Stimulated activated CD4-positive, alpha-beta T cell treated with anti-CD3 and anti-CD28 coated beads, Interleukin-1b, Interleukin-23, amount 100 ng/mL, for 24 hours (primary cell): ENCODE results near the gene AFF2.

Experiments used
- DNase-seq, 4 experiments: peaks; one replicate each; pipeline ENCODE4 v3.0.0-alpha.2; 2020; ENCODE audit warnings: low read depth in 4 of 4, low spot score in 1 of 4

Gene AFF2

GRCh38 chrX:148535639-148536038, 35.2 kb downstream of the AFF2 start:
- no peak for DNase-seq

DNA sequence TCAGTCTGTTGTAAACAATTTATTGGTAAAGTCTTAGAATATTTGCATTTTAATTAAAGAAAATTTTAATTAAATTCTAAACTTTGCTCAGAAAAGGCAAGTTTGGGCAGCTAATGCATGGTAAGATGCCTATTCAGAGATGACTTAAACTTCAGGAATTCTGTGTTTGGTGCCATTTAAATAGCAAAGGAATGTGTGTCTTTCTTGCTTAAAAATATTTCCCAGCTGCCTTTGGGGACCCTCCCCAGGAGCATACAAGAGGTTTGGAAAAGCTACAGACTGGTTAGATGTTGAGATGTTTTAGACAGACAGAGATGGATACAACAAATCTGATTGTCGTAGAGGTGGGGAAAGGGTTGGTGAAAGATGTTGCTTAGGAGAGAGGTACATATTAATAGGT, 36.5 kb downstream of the AFF2 start:
- no peak for DNase-seq

- no peak for DNase-seq
Observed at GRCh38 chrX:148537556-148538182, 37.3 kb downstream of the AFF2 start.

GRCh38 chrX:148538582-148538981, 38.2 kb downstream of the AFF2 start:
- no peak for DNase-seq

GRCh38 chrX:148540114-148540513, 39.7 kb downstream of the AFF2 start:
- DNase-seq = no peak

DNA sequence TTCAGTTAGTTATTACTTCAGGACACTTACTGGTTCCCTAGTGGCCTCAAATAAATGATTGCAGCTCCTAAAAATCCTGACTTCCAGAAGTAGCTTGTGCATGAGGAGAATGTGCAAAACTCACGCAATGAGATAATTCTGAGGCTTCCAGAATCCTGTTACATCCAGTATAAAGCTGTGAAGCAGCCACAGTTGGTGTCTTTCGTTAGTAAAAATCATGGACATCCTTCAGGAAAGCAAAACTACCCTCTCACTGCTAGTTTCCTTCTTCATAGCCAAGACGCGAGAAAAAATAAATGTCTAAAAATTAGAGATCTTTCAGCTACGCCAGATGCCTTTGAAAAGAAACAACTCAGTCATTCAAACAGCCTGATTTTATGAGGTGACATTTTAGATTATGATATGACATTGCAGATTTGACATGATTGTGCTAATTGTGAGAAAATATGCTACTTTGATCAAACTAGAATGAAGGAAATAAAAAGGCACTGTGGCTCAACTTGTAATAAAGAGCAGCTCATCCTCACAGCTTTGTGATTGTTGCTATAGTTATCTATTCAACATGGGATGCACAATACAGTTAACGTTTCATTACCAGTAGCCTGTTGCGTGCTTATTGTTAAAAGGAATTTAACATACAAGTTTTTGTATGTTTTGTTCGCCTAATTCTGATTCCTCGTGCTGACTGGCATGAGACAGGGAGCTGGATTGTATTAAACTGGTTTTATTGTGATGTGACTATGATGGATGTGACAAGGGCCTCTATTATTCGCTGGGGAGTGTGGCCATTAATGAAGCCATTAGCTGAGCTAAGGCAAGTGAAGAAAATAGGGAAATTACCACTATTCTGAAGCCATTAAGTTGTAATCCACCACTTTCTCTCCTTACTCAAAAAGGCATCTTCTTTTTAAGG, 40.5 kb downstream of the AFF2 start:
- no peak for DNase-seq

GRCh38 chrX:148541584-148541940, 41.1 kb downstream of the AFF2 start:
- DNase-seq = no peak

- no peak for DNase-seq
Observed at GRCh38 chrX:148542481-148543255, 42.3 kb downstream of the AFF2 start.

GRCh38 chrX:148552775-148553174, 52.4 kb downstream of the AFF2 start:
- DNase-seq = no peak

- DNase-seq = no peak
Observed at GRCh38 chrX:148555101-148555500, 54.7 kb downstream of the AFF2 start.

DNA sequence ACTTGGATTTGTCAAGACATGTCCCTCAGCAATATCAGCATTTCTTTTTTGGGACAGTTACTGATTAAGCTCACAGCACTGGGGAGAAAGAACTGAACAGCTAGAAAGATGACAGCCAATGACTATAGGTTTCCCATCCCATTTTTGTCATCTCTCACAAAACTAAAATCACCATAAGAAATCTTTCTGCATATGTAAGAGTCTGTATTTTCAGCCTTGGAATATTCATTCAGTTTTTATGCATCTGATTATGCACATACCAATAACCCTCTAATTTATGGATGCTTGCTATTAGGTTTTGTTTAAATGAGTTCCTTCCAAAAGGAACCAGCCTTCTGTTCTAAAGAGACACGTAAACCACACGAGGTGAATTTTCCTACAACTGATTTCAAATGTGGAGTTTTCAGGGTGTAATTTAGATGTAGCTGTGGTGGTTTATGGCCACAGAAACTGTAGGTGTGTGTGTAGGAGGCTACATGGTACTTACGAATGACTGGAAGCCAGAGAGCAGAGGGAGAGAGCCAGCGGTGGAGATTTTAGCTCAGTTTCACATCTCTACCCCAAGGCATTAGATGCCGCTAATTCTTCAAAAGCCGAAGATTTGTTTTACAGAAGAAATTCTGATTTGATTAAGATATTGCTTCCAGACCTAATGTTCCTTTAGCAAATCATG, 55.3 kb downstream of the AFF2 start:
- no peak for DNase-seq

DNA sequence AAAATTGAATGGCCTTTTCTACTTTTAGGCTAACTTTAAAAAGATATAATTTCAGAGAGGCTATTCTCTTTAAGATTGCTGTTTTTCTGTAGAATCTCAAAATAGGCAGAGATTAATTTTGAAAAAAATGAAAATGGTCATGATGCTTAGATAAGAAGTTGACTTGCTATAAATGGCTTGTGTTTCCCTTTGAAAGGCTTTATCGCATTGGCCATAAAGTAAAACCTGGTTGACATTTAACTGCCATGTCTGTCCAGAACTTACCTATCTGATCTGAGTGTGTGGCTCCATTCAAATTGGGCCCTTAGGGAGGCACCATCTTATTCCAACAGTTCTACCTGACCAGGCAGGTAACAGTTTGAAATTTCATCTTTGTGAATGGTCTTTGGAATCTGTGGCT, 56.1 kb downstream of the AFF2 start:
- DNase-seq = no peak

DNA sequence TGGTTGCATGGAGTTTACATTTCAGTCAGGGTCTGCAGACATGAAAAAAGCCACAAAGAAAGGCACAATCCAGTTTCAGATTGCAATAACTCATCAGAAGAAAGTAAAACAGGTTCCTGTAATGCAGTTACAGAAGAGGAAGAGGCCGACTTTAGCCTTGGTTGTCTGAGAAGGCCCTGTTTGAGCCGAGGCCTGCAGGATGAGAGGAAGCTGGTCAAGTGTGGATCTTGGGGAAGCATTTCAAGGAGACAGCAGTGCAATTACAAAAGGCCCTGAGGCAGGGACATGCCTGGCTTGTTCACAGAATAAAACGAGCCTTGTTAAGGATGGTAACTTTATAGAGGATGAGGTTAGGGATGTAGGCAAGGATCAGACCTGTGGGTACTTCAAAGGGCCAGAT, 62.4 kb downstream of the AFF2 start:
- DNase-seq = no peak

- no peak for DNase-seq
Observed at GRCh38 chrX:148567229-148567628, 66.8 kb downstream of the AFF2 start.

- DNase-seq = no peak
Observed at GRCh38 chrX:148567779-148568178, 67.4 kb downstream of the AFF2 start.

DNA sequence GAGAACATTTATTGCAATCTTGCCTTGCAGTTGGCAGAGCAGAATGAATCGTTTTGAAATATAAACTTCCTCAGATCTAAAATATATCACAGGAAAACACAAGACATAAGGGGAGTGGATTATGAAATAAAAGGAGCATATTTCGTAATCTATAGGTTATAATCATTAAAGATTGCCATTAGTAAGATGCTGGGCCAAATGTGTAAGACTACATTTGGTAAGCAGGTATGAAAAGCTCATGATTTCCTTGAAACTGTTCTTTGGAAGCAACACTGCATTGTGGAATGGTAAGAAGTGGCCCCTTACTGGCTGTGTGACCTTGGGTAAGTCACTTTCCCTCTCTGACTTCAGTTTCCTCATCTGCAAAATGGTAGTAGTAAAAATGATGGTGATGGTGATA, 68.3 kb downstream of the AFF2 start:
- DNase-seq = no peak

GRCh38 chrX:148572337-148572736, 71.9 kb downstream of the AFF2 start:
- no peak for DNase-seq

GRCh38 chrX:148573119-148573518, 72.7 kb downstream of the AFF2 start:
- no peak for DNase-seq

DNA sequence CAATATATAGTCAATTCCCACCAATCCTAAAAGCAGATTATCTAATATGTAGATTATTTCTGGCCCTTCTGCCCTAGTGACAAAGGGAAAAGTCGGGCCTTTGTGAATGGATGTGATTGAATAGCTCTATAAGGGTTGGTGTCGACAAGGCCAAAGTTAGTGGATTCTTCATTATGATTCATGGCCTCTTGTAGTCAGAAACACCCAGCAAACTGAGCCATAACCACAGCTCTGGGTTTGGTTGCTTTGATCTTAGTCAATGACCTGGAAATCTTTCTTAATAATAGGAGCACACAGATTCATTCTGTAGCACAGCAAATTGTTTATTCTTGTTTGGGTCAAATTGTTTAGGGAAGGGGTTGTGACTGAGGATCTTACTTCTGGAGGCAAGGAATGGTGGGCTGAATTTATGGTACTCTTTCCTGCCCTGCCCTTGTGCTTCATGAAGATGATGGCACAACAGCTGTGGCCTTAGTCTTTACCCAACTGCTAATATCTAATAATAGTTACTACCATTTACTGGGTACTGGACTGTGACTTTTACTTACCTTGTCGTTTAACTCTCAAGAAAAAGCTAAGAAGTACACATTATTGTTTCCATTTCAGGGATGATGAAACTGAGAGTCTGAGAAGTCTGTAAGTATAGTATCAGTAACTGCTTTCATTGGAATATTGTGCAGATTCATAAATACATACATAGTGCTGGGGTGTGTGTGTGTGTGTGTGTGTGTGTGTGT, 74.0 kb downstream of the AFF2 start:
- DNase-seq = no peak

DNA sequence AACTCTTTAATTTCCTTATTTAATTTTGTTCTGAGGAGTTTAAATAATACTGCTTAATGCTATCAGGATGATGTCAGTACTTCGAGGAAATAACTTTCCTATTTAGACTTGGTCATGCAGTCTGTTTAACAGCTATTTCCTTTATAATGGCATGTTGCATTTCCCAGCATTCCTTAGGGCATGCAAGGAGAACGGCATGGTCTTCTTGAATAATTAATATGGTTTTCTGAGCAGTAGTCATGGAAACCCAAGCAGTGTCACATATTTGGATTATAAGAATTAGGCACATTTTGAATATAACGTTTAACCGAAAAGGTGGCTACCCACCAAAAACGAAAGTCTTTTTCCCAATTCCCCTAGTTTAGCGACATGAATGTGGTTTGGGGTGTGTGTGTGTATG, 76.0 kb downstream of the AFF2 start:
- DNase-seq = no peak

GRCh38 chrX:148577741-148578140, 77.3 kb downstream of the AFF2 start:
- no peak for DNase-seq
